ENCODE results near the gene FAM3C.
A peak's percentile ranks its signal among the peaks of the same experiment; 100 is the strongest.
"Not testable (repeated sequence)": the region's sequence is repeated elsewhere in the genome, so short reads cannot be mapped to it uniquely, and the experiment has no call there.

FAM3C gene

DNA sequence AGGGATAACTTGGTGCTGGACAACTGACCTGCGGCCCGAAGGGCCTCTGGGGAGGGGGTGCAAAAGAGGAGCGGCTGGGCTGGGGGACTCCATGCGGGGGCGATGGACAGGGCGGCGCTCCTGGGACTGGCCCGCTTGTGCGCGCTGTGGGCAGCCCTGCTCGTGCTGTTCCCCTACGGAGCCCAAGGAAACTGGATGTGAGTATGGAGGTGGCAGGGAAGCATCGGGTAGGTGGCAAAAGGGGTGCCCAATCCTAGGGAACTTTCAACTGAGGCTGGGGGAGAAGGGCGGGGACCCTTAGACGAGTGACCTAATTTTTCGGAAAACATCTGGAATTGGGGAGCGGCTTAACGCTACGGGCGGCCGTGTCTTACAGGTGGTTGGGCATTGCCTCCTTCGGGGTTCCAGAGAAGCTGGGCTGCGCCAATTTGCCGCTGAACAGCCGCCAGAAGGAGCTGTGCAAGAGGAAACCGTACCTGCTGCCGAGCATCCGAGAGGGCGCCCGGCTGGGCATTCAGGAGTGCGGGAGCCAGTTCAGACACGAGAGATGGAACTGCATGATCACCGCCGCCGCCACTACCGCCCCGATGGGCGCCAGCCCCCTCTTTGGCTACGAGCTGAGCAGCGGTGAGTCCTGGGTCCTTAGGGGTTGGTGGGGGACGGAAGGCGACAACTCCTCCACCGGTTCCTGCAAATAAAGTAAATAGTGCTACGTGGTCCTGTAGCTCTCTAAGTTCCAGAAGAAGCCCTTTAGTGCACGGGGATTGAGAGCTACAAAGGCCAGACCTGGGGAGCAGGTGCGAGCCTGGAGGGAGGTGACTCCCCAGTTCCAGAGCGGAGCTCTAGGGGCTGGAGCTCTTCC lies 66.7 kb downstream of the FAM3C start:
- no peak for DNase-seq

DNA sequence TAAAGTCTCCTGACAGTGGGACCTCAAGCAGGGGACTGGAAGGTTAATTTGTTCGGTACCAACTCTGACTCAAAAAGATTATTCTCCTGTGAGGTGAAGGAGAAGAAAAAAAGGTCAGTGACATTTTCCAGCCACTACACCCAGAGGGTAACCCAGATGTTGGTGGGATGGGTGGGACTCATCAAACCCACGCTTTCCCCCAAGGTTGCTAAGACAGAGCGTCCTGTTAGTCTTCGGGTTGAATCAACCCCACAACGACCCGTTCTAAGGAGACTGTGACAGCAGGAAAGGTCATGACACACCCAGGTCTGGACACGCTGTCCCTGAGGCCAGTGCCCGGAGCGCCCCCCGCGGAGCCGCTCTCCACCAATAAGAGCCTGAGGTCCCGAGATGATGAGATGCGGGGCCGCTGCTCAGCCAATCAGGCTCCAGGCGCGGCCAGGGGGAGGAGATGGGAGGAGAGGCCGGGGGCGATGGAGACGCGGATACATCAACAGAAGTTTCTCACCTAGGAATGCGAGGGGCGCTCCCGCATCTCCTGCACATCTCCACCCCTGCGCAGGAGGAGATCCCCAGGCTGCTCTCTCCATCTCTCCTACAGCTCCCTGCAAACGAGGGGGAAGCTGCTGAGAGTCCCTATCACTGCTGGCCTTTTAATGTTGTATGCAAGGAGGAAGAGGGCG lies 67.5 kb downstream of the FAM3C start, which contains the start of gene WNT16:
TSS of gene WNT16 (plus strand) at position 493 of the 683 bp plus-strand sequence. CDS start 293 bp downstream, outside the sequence.
- DNase-seq, result no peak

DNA sequence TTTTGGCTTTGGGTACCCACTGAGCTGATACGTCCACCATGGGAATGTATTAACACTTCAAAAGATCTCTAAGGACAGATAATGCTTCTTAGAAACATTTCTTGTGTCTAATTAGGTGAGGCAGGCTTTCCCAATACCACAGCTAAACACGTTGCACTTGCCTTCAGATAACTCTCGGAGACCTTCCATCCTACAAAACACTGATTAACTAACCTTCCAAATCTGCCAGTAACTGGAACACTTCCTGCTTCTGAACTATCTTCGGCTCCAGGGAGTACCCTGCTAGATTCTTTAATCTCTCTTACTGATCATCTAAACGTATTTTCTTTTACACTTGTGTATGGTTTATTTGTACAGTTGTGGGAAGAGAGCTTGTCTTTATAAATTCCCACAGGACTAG lies 68.4 kb downstream of the FAM3C start:
- no peak for DNase-seq

DNA sequence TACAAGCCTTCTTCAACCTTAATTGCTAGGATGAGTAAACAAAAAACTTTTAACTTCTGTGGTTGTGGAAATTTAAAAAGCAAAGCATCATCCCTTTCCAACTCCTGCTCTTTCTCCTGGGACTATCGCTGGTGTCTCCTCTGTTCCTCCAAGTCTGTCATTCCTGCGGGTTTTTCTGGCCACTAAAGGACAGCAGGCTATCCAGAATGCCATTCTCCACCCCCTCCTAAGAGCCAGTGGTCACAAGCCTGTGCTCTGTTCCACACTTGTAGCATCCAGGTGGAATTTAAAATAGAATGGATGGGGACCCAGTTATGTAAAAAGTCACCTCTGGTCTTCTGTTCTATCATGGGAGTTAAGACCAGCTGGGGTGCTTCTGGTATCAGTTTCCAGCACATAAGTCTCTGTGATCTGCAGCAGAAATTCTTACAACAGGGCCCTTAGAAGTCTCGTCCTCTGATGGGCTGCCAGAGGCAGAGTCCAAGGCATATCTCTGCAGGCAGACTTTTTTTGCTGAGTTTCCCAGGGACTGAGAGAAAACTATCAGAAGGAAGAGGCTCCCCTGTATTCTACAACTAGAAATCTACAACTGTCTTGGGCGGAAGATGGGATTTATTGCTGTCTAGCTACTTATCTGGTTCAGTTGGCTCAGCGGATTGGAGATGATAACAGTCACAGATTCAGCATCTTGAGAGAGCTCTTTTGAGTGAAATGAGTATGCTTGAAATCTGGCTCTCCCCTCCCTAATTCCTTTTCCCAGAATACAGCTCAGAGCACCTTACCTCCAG lies 72.4 kb downstream of the FAM3C start:
- no peak for DNase-seq

GRCh38 chr7:121322460-121322859 lies 73.6 kb downstream of the FAM3C start:
- DNase-seq, result no peak

DNA sequence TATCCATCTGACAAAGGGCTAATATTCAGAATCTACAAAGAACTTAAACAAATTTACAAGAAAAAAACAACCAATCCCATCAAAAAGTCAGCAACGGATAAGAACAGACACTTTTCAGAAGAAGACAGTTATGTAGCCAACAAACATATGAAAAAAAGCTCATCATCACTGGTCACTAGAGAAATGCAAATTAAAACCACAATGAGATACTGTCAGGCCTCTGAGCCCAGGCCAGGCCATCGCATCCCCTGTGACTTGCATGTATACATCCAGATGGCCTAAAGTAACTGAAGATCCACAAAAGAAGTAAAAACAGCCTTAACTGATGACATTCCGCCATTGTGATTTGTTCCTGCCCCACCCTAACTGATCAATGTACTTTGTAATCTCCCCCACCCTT lies 80.9 kb downstream of the FAM3C start:
- not testable (repeated sequence) for DNase-seq

DNA sequence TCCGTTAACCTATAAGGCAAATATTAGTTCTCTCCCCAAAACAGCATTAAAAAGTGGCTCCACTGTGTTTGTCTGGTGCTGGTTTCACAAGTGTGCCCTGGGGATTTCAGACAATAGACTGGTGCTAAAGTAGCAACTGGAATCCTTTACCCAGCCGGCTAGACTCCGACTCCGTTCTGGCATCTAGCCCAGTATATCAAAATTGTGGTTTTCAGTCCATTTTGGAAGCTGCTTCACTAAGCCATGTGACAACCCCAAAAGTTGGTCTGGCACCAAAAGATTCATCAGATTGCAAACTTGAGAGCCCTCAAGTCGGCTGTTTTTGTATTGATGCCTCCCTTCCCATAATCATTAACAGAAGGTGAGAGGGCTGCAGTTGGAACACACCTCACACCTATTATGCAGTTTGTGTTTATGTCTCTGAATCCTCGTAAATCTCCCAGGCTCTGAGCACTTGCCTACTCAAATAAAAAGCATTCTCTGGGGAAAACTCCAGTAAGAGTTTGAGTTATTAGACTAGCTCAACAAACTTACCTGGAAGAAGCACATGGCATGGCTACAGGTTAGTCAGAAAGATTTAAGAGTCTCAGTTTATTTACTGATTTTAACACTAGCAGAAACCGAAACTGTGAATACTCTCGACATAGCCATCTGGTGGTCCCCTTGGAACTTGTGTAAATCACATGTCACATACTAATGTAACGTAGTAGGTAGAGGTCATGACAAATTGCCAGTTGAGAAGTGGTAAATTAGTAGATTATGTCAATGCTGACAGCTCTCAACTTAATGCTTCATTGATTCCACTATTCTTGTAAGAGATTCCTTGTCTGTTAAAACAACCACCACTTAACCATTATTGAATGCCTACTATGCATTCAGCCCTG lies 82.1 kb downstream of the FAM3C start:
- DNase-seq, result peak; percentile 89

- DNase-seq, result no peak
Observed at GRCh38 chr7:121313220-121313792, 82.8 kb downstream of the FAM3C start.

DNA sequence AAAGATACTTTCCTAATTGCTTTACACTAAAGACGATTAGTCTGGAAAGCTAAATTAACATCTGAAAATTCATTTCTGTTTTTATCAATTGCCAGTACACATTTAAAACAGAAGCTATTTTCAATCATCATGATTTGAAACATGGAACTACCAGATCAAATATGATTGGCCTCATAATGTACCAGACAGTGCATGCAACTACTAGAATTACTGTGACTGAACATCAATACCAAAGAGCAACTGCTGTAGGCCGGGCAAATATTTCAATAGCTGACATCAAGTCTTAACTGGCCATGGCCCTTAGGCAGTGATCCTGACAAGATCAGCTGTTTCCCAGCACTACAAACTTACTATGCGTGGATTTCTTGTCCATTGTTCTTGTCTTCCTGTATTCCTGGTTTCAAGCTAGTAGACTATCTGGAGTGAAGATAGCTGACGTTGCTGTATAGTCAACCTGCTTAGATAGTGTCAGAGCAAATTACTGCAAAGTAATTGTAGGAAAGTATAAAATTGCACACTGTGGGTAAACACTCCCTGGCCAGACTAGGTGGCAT lies 89.0 kb downstream of the FAM3C start:
- no peak for DNase-seq

GRCh38 chr7:121306565-121306964 lies 89.5 kb downstream of the FAM3C start:
- DNase-seq, result no peak

DNA sequence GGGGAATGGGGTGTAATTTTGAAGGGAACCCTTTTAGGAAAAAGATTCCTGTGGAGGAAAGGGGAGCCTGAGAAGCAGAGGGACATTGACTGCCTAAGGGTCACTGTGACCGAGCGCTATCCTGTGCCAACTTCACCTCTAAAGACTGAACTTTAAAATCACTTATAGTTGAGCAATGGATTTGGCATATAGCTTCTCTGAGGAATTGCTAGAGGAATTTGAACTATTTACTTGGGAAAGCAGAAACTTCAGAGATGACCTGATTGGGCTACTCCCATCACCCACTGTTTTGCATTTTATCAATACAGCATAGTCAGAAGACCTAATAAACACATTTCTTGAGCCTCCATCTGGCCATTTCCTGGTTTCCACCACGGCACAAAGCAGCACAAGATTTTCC lies 91.0 kb downstream of the FAM3C start:
- peak; percentile 63 for DNase-seq

DNA sequence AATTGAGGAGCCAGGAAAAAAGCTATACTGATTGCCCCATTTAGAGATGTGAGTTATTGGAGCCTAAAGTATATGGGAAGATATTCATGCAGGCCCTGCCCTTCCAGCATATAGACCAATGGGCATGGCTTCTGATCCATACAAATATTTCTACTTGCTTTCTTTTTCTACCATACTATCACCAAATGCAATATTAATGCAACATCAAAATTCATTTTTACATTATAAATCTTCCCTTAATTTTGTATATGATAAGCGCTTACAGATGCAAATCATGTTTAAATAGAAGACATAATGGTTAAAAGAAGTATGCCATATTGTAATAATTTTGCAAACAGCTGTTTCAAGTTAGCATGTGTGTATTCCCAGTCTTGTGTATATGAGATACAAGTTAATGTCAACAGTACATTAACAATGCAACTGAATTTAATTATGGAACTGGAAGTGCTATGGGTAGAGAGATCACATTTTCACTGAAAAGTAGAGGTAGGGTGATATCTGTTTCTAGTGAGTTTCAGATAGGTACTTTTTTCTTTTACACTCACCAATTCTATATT lies 91.9 kb downstream of the FAM3C start:
- peak; percentile 43 for DNase-seq

DNA sequence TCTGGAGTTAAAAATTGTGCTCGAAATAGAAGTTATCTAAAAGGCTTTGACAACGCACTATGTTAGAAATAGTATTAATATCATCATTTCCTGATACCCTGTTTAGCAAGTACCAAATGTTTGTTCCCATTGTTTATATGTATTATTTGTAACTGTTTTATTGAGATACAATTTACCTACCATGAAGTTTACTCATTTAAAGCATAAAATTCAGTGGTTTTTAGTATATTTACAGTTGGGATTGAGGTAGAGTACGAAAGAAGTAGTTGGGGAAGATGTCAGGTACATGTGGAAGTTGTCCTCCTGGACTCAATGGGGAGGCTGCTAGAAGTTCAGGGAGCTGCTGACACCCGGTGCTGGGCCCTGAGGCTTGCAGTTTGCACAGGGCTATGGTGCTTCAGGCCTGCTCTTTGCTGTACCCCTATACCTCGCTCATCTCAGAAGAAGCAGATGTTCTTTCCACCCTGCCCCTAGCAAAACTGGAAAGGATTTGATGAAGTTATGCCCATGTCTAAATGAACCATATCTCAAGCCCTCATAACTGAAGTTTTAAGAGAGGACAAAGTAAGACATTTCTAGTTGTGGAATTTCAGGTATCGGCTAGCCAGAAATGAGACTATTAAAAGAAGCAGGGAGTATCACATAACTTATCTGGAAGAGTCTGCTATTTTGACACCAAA lies 92.5 kb downstream of the FAM3C start:
- no peak for DNase-seq

DNA sequence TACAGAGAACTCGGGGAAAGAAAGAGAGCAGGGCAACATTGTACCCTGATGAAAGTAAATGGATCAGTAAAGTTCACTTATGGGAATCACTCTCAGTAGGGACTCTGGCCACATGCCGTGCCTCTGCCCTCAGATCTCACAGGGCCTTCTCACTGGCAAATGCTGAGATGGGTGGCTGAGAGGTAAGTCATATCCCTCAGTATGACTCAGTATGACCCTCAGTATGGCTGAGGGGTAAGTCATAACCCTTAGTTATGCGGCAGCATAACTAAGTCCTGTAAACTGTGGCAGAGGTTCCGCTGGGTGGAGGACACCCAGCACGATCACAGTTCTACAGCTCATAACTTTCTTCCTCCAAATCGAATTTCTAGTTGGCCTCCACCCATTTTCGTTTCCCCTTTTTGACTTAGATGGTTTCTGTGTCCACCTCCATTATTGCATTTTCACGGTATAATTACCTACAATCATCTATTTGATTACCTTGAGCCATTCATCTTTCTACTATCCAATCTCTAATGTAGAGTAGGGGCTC lies 93.8 kb downstream of the FAM3C start:
- peak; percentile 65 for DNase-seq

- peak; percentile 66 for DNase-seq
Observed at GRCh38 chr7:121301446-121302213, 94.5 kb downstream of the FAM3C start.

DNA sequence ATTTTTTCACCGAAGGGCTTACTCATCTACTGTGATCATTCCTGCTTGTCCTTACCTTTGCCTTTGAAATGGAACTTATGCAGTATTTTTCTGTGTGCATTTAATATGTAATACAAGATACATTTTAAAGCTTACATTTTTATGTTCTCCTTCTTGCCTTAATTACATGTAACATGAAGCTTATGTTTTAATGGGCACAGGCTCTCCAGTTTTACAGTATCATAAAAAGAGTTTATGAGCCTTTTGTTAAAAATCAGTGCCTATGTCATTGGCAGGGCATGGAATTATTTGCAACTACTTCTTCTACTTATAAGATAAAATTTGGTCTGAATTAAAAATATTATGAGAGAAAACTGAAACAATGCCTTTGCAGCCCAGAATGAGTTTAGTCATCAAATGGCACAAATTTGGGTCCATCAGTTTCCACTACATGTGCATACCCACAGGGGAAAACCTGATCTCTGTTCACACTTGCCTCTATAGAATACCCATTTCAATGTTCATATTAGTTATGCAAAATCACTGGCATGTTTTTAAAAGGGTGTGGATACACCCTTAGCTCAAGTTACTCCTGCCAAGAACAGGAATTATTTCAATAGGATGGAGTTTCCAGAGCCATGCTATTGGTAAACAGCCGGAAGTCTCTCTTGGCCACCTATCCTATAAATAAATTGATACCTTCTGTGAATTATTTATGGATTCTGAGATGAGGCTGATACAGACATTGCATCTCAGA lies 95.3 kb downstream of the FAM3C start:
- no peak for DNase-seq

Measured in fibroblast of upper back skin (primary cell).